ENCODE data around the gene MCMBP. TPM values are rescaled to one million over a fixed set of nuclear protein-coding genes. Genes with fewer than 3 reads are reported as not detected.

Gene MCMBP
- total RNA-seq, 1 experiment from 2014 or later = 148 TPM

DNA sequence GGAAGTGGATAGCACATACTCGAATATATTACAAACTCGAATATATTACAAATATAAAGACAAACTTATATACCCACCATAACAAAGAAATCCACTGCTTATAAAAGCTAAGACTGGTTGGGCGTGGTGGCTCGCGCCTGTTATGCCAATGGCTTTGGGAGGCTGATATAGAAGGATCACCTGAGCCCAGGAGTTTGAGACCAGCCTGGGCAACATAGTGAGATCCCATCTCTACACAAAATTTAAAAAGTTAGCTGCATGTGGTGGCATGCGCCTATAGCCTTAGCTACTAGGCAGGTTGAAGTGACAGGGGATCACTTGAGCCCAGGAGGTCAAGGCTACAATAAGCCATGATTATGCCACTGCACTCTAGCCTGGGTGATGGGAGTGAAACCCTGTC is 20.4 kb downstream of the MCMBP start:
- H3K27me3 ChIP-seq (ENCODE audit: insufficient read depth, low read length) = no peaks in the 10 kb centered on the region
- H3K4me3 ChIP-seq (replicated peaks in 1 of 2; ENCODE audit: low read depth in 1 of 2, low read length in 2 of 2) = no peak overlapping the region
- TF ChIP-seq RAD21 (IDR thresholded peaks at IDR 0.05; ENCODE audit: low read depth) = no peak
- TF ChIP-seq EZH2phosphoT487 (IDR thresholded peaks at IDR 0.05; ENCODE audit: borderline replicate concordance) = no peak
- TF ChIP-seq SRF (IDR thresholded peaks at IDR 0.05; ENCODE audit: low read depth) = no peak
- no peak for TF ChIP-seq TCF7L2 (IDR thresholded peaks at IDR 0.05; ENCODE audit: borderline replicate concordance, extremely low read depth, insufficient read depth, insufficient read length)
- TF ChIP-seq ATF3 (IDR thresholded peaks at IDR 0.05) = no peak
- no peak for TF ChIP-seq POLR2AphosphoS5 (IDR thresholded peaks at IDR 0.05; ENCODE audit: low read depth, low read length)
- no peak for TF ChIP-seq YY1 (IDR thresholded peaks at IDR 0.05; ENCODE audit: extremely low read depth, insufficient replicate concordance, low read depth, low read length)
- TF ChIP-seq, protein P1, sequence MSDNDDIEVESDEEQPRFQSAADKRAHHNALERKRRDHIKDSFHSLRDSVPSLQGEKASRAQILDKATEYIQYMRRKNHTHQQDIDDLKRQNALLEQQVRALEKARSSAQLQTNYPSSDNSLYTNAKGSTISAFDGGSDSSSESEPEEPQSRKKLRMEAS (IDR thresholded peaks at IDR 0.05) = no peak
- no peak for TF ChIP-seq ZNF274 (IDR thresholded peaks at IDR 0.05; ENCODE audit: low read depth, low read length)
- TF ChIP-seq JUND (IDR thresholded peaks at IDR 0.05) = no peak
- no peak for TF ChIP-seq CEBPB (IDR thresholded peaks at IDR 0.05; ENCODE audit: low read depth)
- TF ChIP-seq EGR1 (IDR thresholded peaks at IDR 0.05; ENCODE audit: low read depth) = no peak
- TF ChIP-seq FOSL1 (IDR thresholded peaks at IDR 0.05; ENCODE audit: low read depth) = no peak
- no peak for TF ChIP-seq CTCF (IDR thresholded peaks at IDR 0.05 in 2 of 3, conservative IDR thresholded peaks at IDR 0.05 in 1 of 3; ENCODE audit: borderline replicate concordance in 1 of 3, insufficient read depth in 1 of 3, low read depth in 2 of 3, low read length in 2 of 3)
- TF ChIP-seq CBX3 (IDR thresholded peaks at IDR 0.05; ENCODE audit: low read depth) = no peak
- no peak for TF ChIP-seq REST (IDR thresholded peaks at IDR 0.05; ENCODE audit: low read depth)
- peaks cover 61 to 66% of the 10 kb centered on the region in 2 experiments for H3K36me3 ChIP-seq (ENCODE audit: control insufficient read depth in 1 of 2, insufficient read depth in 2 of 2, low read length in 2 of 2)
- H3K4me2 ChIP-seq (ENCODE audit: low read length) = no peak overlapping the region
- H4K20me1 ChIP-seq (ENCODE audit: insufficient read depth) = peaks cover 32% of the 10 kb centered on the region; the same call in 1 of the 2 replicates
- no TSS peak for BruUV-seq (replicated peaks)
- H3K9me3 ChIP-seq (ENCODE audit: control insufficient read depth in 1 of 2, insufficient read depth in 1 of 2, low read depth in 1 of 2, low read length in 2 of 2) = no peaks in the 10 kb centered on the region
- H3K9ac ChIP-seq (ENCODE audit: low read length) = no peak overlapping the region
- CTCF ChIA-PET = no interaction called here
- H3K9me2 ChIP-seq (ENCODE audit: insufficient read depth) = no peaks in the 10 kb centered on the region
- ATAC-seq (no peak), DNase-seq (ENCODE audit: low read depth, low spot score) (no peak)
- H3K79me2 ChIP-seq (ENCODE audit: insufficient read depth, low read length) = peaks cover 86% of the 10 kb centered on the region
- RAD21 ChIA-PET (ENCODE audit: low non-redundant PET in 1 of 2, low total read pairs in 2 of 2, uncharacterized antibody in 2 of 2, unreplicated experiment in 2 of 2) = interaction anchor here in 1 of 2 experiments (1.4 kb wide), 1 partner anchor 102 kb away, joined by 4 read pairs; no protein-coding TSS in a partner anchor
- POLR2A ChIA-PET = no interaction called here
- intact Hi-C loops (cut with micrococcal nuclease) = loop anchor here (10.0 kb wide), 1 partner anchor 657 kb away; no protein-coding TSS in a partner anchor
- 0 out of 4 replicates have a peak, but pooled peaks cover 0 to 6% of the 10 kb centered on the region in 2 experiments for H3K4me1 ChIP-seq (ENCODE audit: control insufficient read depth in 1 of 2, insufficient read depth in 2 of 2, low read length in 2 of 2)
- H2AFZ ChIP-seq (ENCODE audit: low read depth, low read length, poor library complexity, severe bottlenecking) = no peak overlapping the region
- no peak overlapping the region for H3K27ac ChIP-seq (ENCODE audit: low read depth, low read length)
